ENCODE results near the gene CIAO1.
"Not testable (repeated sequence)": the region's sequence is repeated elsewhere in the genome, so short reads cannot be mapped to it uniquely, and the experiment has no call there.

The CIAO1 gene

DNA sequence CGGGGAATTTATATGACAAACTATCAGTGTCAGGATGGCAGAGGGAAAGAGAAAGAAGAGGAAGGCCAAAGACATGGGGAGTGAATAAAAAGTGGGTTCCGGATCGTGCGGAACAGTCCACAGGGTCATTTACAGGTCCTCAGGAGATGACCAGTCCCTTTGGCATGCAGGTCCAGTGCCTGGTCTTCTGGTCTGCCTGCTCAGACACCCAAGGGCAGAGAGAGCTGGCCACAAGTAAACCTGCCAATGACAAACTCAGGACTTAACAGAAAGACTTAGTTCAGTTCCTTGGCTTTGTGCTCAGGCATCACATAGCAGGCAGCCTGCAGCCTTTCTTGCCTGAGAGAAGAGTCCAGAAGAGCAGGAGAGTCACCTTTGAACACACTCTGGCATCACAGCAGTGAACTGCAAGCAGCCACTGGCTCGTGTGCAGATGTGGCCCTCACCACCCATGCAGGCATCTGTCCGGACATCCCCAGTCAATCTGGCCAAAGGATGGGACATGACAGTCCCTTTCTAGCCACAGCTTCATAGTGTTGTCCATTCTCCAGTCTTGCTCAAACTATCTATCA lies 14.2 kb upstream of the CIAO1 start:
- TF ChIP-seq, protein P1, sequence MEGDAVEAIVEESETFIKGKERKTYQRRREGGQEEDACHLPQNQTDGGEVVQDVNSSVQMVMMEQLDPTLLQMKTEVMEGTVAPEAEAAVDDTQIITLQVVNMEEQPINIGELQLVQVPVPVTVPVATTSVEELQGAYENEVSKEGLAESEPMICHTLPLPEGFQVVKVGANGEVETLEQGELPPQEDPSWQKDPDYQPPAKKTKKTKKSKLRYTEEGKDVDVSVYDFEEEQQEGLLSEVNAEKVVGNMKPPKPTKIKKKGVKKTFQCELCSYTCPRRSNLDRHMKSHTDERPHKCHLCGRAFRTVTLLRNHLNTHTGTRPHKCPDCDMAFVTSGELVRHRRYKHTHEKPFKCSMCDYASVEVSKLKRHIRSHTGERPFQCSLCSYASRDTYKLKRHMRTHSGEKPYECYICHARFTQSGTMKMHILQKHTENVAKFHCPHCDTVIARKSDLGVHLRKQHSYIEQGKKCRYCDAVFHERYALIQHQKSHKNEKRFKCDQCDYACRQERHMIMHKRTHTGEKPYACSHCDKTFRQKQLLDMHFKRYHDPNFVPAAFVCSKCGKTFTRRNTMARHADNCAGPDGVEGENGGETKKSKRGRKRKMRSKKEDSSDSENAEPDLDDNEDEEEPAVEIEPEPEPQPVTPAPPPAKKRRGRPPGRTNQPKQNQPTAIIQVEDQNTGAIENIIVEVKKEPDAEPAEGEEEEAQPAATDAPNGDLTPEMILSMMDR (IDR thresholded peaks at IDR 0.05; ENCODE audit: low read depth, low read length) = no peak
- H3K4me3 ChIP-seq (ENCODE audit: low read depth, low read length) = no peak overlapping the region

- no peak overlapping the region for H3K4me3 ChIP-seq (ENCODE audit: low read depth, low read length)
- TF ChIP-seq, protein P1 (IDR thresholded peaks at IDR 0.05; ENCODE audit: low read depth, low read length) = no peak
Observed at GRCh38 chr2:96252526-96252925, 13.5 kb upstream of the CIAO1 start.

GRCh38 chr2:96253006-96253405 lies 13.0 kb upstream of the CIAO1 start:
- H3K4me3 ChIP-seq (ENCODE audit: low read depth, low read length) = no peak overlapping the region
- TF ChIP-seq, protein P1 (IDR thresholded peaks at IDR 0.05; ENCODE audit: low read depth, low read length) = no peak

- TF ChIP-seq, protein P1 (IDR thresholded peaks at IDR 0.05; ENCODE audit: low read depth, low read length) = no peak
- H3K4me3 ChIP-seq (ENCODE audit: low read depth, low read length) = no peak overlapping the region
Observed at GRCh38 chr2:96254571-96254970, 11.5 kb upstream of the CIAO1 start.

DNA sequence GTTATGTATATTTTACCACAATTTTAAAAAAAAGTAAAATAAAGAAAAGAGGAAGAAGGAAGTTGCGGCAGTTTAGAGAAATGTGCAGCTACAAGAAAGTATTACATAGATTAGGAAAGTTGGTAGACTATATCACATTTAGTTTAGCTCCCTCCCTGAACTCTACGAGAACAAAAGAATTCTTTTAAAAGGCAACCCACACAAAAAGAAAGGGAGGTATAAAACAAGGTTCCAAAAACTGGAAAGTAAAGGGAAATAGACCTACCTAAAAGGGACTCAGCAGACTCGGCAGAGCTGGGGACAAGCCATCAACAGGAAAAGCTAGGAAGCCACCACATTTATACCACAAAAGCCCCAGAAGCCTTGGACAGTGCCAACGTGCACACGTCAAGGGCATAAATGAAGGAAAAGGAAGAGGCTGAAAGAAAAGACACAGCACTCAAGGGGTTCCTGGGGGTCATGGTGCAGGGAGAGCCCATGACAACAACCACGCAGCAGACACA lies 9.4 kb upstream of the CIAO1 start:
- TF ChIP-seq, protein P1 (IDR thresholded peaks at IDR 0.05; ENCODE audit: low read depth, low read length) = no peak
- no peak overlapping the region for H3K4me3 ChIP-seq (ENCODE audit: low read depth, low read length)

DNA sequence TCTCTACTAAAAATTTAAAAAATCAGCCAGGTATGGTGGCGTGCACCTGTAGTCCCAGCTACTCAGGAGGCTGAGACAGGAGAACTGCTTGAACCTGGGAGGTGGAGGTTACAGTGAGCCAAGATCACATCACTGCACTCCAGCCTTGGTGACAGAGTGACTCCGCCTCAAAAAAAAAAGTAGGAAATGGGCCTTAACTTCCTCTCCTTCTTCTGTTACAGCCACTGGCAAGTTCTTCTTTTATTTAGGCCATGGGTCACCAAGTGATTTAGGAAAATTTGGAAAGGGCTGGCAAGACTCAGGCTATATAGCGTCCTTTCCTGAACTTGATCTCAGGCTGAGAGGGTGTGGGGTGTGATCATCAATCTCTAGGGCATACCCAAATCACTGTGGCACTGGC lies 8.3 kb upstream of the CIAO1 start:
- not testable (repeated sequence) for H3K4me3 ChIP-seq (ENCODE audit: low read depth, low read length)

DNA sequence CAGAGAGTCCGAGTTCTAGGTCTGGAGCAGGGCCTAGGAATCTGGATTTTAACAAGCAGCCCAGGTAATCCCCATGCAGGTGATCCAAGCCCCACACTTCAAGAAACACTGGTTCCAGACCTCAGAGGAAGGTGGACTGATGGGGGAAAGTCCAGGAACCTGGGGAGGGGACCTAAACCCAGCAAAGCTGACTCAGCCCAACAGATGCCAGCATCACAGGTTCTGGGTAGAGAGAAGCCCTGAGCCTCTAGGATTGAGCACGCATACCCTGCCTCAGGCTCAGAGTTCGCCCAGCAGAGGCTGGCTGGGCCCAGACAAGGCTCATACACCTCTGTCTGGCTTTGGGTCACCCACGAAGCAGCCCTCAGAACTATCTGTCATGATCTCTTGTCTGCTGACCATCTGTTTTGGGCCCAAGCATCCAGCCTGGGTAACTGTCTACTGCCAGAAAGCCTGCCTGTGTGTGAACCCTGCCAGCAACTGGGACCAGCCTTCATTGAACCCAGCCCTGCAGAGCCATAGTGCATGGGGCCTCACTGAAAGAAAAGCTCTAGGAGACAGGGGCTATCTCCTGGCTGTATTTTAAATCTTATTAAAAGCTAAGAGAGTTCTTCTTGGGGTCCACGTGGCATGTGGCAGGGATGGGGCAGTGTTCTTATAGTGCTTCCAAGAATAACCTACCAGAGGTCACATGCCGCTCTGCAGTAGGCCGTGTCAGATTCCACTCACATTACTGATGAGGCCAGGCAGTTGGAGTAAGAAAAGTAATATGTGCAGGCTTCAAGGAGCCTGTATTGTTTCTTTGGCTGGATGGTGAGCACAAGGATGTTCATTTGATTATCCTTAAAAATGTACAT lies 7.6 kb upstream of the CIAO1 start:
- TF ChIP-seq, protein P1 (IDR thresholded peaks at IDR 0.05; ENCODE audit: low read depth, low read length) = no peak
- no peak overlapping the region for H3K4me3 ChIP-seq (ENCODE audit: low read depth, low read length)

Measured in WI38 (cell line).